ENCODE results near the gene GPC6.
A peak's percentile ranks its signal among the peaks of the same experiment; 100 is the strongest.

Gene GPC6

DNA sequence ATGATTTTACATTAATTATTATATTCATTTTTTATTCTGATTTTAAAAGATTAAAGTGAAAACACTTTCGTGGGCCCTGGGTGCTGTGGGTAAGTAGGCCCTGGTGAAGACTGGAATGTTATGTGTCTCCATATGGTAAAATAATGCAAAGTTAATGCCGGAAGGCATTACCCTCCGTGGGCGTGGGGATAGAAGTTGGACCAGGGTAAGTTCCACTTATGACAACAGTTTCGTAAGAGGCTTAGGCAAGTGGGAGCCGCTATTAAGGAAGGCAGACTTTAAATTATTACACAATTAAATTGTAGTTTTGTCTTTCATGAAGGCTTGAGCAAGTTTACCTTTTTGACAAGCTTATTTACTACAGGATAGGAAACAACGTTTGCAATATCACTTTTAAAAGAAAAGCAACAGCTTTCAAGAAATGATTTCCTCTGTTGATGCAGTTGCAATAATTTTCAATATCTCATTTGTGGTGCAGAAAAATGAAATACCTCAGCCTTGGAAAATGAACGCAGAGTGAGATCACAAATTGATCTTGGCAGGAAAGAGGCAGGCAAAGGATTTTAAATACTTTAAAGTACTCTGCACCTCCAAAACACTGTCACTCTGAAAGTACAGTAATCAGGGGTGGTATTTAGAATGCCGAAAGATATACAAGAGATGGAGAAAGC is 942.3 kb downstream of the GPC6 start:
- DNase-seq (ENCODE audit: low read depth in 2 of 2): no peak

GRCh38 chr13:94169454-94170144 is 943.0 kb downstream of the GPC6 start:
- DNase-seq (ENCODE audit: low read depth in 2 of 2): no peak

- no peak for DNase-seq (ENCODE audit: low read depth in 2 of 2)
Observed at GRCh38 chr13:94170145-94170571, 943.6 kb downstream of the GPC6 start.

GRCh38 chr13:94172416-94172815 is 945.8 kb downstream of the GPC6 start:
- DNase-seq (ENCODE audit: low read depth in 2 of 2): no peak

GRCh38 chr13:94173312-94173854 is 946.8 kb downstream of the GPC6 start:
- DNase-seq (ENCODE audit: low read depth in 2 of 2): no peak

GRCh38 chr13:94174009-94174408 is 947.4 kb downstream of the GPC6 start:
- no peak for DNase-seq (ENCODE audit: low read depth in 2 of 2)

DNA sequence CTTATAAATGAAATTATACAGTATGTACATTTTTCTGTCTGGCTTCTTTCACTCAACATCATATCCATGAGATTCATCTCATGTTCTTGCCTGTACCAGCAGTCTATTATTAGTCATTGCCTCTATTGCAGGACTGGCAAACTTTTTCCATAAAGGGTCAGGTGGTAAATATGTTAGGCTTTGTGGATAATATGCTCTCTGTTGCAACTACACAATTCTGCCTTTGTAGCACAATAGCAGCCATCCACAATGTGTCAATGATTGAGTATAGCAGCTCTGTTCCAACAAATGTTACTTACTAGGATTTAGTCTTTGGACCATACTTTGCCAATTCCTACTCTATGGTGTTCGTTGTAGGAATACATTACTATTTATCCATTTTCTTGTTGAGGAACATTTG is 948.5 kb downstream of the GPC6 start:
- DNase-seq (ENCODE audit: low read depth in 2 of 2): no peak

- no peak for DNase-seq (ENCODE audit: low read depth in 2 of 2)
Observed at GRCh38 chr13:94176561-94176960, 950.0 kb downstream of the GPC6 start.

- no peak for DNase-seq (ENCODE audit: low read depth in 2 of 2)
Observed at GRCh38 chr13:94177041-94177440, 950.4 kb downstream of the GPC6 start.

GRCh38 chr13:94178625-94179244 is 952.1 kb downstream of the GPC6 start:
- DNase-seq (ENCODE audit: low read depth in 2 of 2): no peak

GRCh38 chr13:94181461-94182107 is 955.0 kb downstream of the GPC6 start:
- DNase-seq (ENCODE audit: low read depth in 2 of 2): no peak

DNA sequence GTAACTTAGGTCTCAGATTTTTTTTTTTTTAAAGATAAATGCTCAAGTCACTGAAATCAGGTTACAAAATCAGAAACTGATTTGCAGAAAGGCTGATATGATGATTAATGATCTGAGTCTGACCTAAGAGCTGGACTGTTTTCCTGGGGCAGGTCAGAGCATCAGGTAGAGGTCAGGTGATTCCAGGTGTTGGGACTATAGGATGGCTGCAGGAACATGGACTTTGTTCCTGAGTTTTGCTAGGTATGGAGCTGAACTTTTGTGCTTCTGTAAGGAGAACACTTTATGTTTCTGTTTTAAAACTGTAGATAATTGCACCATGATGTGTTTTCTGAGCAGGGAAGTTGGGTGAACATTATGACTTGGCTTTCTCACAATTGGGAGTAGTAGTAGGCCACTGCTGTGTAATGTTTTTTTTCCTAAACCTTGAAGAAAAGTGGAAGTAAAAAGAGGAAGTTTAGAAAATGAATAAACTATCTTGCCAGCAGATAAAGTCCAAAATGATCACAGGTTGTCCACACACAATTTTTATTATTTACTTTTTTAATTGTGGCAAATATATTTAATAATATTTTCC is 955.7 kb downstream of the GPC6 start:
- DNase-seq (ENCODE audit: low read depth in 2 of 2): no peak

GRCh38 chr13:94186470-94186869 is 959.9 kb downstream of the GPC6 start:
- no peak for DNase-seq (ENCODE audit: low read depth in 2 of 2)

GRCh38 chr13:94188201-94188854 is 961.7 kb downstream of the GPC6 start:
- no peak for DNase-seq (ENCODE audit: low read depth in 2 of 2)

GRCh38 chr13:94192431-94192975 is 965.9 kb downstream of the GPC6 start:
- peak in 1 of 2 experiments; percentile 8 for DNase-seq (ENCODE audit: low read depth in 2 of 2)

GRCh38 chr13:94195715-94196114 is 969.1 kb downstream of the GPC6 start:
- no peak for DNase-seq (ENCODE audit: low read depth in 2 of 2)

- no peak for DNase-seq (ENCODE audit: low read depth in 2 of 2)
Observed at GRCh38 chr13:94196413-94196812, 969.8 kb downstream of the GPC6 start.

DNA sequence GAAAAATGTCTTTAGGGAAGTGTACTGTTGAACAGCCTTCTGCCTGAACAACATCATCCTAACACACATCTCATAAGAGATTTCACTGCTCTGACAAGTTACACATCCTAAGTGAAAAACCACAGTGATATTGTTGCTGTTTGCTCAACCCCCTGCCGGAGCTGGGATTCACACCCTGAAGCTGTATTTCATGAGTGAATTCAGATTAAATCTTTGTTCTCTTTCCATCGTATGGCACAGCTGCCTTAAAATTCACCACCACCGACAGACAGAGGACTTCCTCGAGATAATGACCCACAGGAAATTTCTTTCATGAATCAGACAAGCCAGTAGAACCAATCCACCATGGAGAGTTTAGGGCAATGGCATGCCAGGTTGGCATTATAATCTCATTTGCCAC is 972.1 kb downstream of the GPC6 start:
- no peak for DNase-seq (ENCODE audit: low read depth in 2 of 2)

DNA sequence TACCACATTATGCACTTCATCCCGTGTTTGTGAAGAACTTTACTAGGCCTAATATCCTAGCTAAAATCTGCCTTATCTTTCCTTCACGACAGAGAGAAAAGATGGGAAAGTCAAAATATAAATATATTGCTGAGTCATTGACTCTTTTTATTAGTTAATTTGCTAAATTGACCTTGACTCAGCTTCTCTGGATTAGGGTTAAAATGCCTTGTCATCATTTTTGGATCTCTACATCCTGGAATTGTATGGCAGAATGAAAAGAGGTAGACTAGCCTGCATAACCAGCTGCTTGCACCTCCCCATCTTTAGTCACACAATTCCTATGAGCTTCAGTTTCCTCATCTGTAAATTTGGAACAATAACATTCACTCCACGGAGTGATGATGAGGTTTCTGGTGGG is 972.5 kb downstream of the GPC6 start:
- no peak for DNase-seq (ENCODE audit: low read depth in 2 of 2)

DNA sequence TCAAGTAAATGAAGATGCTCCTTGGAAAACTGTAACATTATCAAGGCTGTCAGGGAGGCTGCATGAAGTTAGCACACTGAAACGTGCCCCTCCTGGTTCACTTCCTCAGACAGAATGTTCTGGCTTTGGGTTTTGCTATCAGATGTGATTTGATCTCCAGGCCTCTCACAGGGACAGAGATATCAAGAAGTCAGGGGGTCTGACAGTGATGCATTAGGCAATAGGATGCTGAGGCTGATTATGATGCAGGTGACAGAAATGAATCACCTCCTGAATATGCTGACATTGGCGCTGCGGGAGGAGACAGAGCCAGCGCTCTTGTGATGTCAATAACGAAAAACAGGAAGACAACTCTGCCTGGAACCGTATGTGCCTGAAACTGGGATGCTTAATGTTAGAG is 974.4 kb downstream of the GPC6 start:
- DNase-seq (ENCODE audit: low read depth in 2 of 2): no peak

- DNase-seq (ENCODE audit: low read depth in 2 of 2): no peak
Observed at GRCh38 chr13:94204163-94204562, 977.6 kb downstream of the GPC6 start.
